H1 (cell line): ENCODE results near the gene HOXC13. TPM values are rescaled to one million over a fixed set of nuclear protein-coding genes. Genes with fewer than 3 reads are reported as not detected.

Experiments used
- CBX8 ChIP-seq: fragments of 300-800, 300-1000 bp; sonication (generic); IDR thresholded peaks from 2 replicates; pipeline ENCODE4 v1.7.1; 2016; ENCODE audit warnings: low read depth, low read length, borderline replicate concordance
- CTBP2 ChIP-seq: IDR thresholded peaks from 2 replicates; pipeline ENCODE4 v1.7.0; 2011; ENCODE audit warnings: borderline replicate concordance, mild to moderate bottlenecking, moderate library complexity, mixed read lengths, low read length; ENCODE audit not compliant: insufficient read depth, insufficient read length
- JUND ChIP-seq: IDR thresholded peaks from 2 replicates; pipeline ENCODE4 v1.6.1; 2011; ENCODE audit warnings: mild to moderate bottlenecking, improper control_type of control experiment, low read length
- POLR2AphosphoS5 ChIP-seq: IDR thresholded peaks from 2 replicates; pipeline ENCODE4 v1.6.1; 2011; ENCODE audit warnings: low read depth, low read length
- RAD21 ChIP-seq, 2 experiments: IDR thresholded peaks in 1 of 2; conservative IDR thresholded peaks in 1 of 2; 2 replicates each; pipeline ENCODE4 v1.6.1; 2011; ENCODE audit warnings: low read depth in 2 of 2, low read length in 2 of 2, improper control_type of control experiment in 1 of 2, inconsistent platforms in 1 of 2, mild to moderate bottlenecking in 1 of 2, moderate library complexity in 1 of 2
- SUZ12 ChIP-seq: fragments of 200-600 bp; sonication (generic); IDR thresholded peaks from 2 replicates; pipeline ENCODE4 v1.6.1; 2012; ENCODE audit warnings: mild to moderate bottlenecking, inconsistent platforms, low read length, moderate library complexity, mixed read lengths
- TAF7 ChIP-seq: optimal IDR thresholded peaks from 2 replicates; pipeline ENCODE3; 2011; ENCODE audit warnings: low read depth, mild to moderate bottlenecking, inconsistent platforms, low read length, moderate library complexity, borderline replicate concordance
- polyA plus RNA-seq, 7 experiments: library from polyadenylated mRNA; depleted of rRNA in 3 of 7; stranded (reverse) in 5 of 7; unstranded in 2 of 7; fragments of >200 nt in 5 of 7; fragments of 200-250 nt in 2 of 7; gene quantifications; 1 replicate in 5 of 7; 2 replicates in 1 of 7; 4 replicates in 1 of 7; pipeline versions ENCODE4 v1.2.1 to v1.2.3, GENCODE V29; 2011 to 2013; ENCODE audit warnings: missing spikeins in 2 of 7, mixed read lengths in 2 of 7
- total RNA-seq: library from RNA; stranded (reverse); fragmentation: NEBNext Ultra II Directional; extraction: Animal tissue kit (Norgen Biotek cat#: 25700); gene quantifications from 2 replicates; pipeline ENCODE4 v1.2.1, GENCODE V29; 2021
- TF ChIP-seq, protein P1 (sequence below), 3 experiments: IDR thresholded peaks; 1 replicate in 2 of 3; 2 replicates in 1 of 3; pipeline versions ENCODE4 v1.5.1 to v1.6.1; 2011; ENCODE audit warnings: low read length in 3 of 3, mild to moderate bottlenecking in 3 of 3, inconsistent platforms in 2 of 3, low read depth in 1 of 3, moderate library complexity in 1 of 3; ENCODE audit not compliant: insufficient read depth in 1 of 3; ENCODE audit errors: control extremely low read depth in 1 of 3

The HOXC13 gene
- total and polyA plus RNA-seq, 2 of the 8 experiments (the other 6 are each of a cell fraction or from before 2014, with no cell fraction given), result 0.02 TPM; not detected in 1

DNA sequence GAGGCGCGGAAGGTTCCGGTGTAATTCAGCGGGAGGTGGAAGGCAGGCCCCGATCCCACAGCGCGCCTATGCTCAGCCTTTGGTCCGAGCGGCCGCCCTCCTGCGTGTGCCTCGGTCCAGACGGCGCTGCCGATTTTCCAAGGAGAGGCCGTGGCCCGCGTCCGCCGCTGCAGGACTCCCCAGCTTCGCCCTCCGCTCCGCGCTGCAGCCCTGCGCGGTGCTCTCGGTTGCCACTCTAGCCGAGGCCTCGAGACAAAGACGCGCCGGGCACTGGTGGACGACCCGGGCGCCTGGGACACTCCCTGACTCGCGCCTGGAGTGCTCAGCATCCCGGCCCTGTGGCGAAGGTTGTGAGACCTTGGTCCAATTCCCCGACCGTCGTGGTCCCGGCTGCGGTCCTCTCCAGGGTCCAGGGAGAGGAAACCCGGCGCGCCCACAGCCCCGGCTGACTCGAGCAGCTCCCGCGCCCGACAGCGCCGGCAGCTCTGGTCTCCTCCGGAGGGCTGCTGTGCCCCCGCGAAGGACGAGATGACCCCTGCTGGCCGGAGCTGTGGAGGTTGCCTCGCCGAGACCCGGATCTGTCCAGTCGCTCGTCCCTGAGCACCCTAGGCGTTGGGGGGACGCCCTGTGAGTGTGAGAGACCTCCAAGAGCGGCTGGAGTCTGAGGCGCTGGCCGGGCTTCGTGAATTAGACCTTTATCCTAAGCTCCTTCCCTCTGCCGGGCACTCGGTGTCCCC lies 22.6 kb downstream of the HOXC13 start (continued):
- TF ChIP-seq, protein P1, sequence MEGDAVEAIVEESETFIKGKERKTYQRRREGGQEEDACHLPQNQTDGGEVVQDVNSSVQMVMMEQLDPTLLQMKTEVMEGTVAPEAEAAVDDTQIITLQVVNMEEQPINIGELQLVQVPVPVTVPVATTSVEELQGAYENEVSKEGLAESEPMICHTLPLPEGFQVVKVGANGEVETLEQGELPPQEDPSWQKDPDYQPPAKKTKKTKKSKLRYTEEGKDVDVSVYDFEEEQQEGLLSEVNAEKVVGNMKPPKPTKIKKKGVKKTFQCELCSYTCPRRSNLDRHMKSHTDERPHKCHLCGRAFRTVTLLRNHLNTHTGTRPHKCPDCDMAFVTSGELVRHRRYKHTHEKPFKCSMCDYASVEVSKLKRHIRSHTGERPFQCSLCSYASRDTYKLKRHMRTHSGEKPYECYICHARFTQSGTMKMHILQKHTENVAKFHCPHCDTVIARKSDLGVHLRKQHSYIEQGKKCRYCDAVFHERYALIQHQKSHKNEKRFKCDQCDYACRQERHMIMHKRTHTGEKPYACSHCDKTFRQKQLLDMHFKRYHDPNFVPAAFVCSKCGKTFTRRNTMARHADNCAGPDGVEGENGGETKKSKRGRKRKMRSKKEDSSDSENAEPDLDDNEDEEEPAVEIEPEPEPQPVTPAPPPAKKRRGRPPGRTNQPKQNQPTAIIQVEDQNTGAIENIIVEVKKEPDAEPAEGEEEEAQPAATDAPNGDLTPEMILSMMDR (IDR thresholded peaks at IDR 0.05; ENCODE audit: control extremely low read depth in 1 of 3, insufficient read depth in 1 of 3, low read depth in 1 of 3, low read length in 3 of 3), result peak in 2 of 3 experiments; percentile 23 to 27; a peak in 3 of 4 replicates
- TF ChIP-seq TAF7 (no peak), RAD21 (IDR thresholded peaks at IDR 0.05 in 1 of 2, conservative IDR thresholded peaks at IDR 0.05 in 1 of 2; ENCODE audit: low read depth in 2 of 2, low read length in 2 of 2) (peak; percentile 18 to 24; a peak in 2 of 4 replicates), CBX8 (peak; percentile 29; the same call in 1 of the 2 replicates), POLR2AphosphoS5 (no peak), CTBP2 (no peak), JUND (no peak), SUZ12 (peak; percentile 99)
